ENCODE measurements around the gene EFNA5. TPM values are rescaled to one million over a fixed set of nuclear protein-coding genes. Genes with fewer than 3 reads are reported as not detected.

The EFNA5 gene
- total RNA-seq, 5 donors from 2014 or later (not counting 1 experiment from before 2014, with no cell fraction given): 0.06 to 2.6 (median 0.21) TPM; not detected in 1

DNA sequence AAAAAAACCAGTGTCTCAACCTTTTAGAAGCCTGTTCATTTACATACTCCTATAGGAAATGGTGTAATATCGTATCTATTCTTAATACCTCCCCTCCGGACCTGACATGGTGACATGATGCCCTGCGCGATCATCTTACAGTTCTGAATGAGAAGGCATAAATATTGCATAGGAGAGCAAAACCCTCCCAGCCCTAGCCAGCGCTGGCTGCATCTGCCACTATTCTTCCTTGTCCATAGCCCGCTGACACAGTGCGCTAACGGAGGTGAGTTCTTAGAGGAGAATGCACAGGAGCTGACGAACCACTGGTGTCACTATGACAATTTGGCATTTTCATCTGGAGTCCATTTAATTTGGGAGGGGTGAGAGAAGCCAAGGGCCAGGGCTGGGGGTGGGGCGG is 290.1 kb downstream of the EFNA5 start:
- CTCF ChIA-PET: no interaction called here
- no peaks in the 10 kb centered on the region for H3K36me3 Mint-ChIP-seq
- H3K4me1 Mint-ChIP-seq: no peaks in the 10 kb centered on the region
- Histone ChIP-seq H3K27ac (ENCODE audit: low read length) (no peak overlapping the region), H3K27me3 (replicated peaks in 1 of 2; ENCODE audit: control insufficient read depth in 2 of 2, extremely low read depth in 1 of 2, insufficient read depth in 2 of 2, low read length in 1 of 2) (no peaks in the 10 kb centered on the region), H3K4me3 (ENCODE audit: control insufficient read depth in 1 of 2, extremely low read depth in 1 of 2, low read length in 1 of 2) (no peak overlapping the region), H3K9me3 (no peaks in the 10 kb centered on the region), H3K4me1 (ENCODE audit: control insufficient read depth in 1 of 2, extremely low read depth in 1 of 2, insufficient read depth in 2 of 2, low read length in 2 of 2) (no peaks in the 10 kb centered on the region), H3K36me3 (ENCODE audit: control insufficient read depth in 2 of 2, extremely low read depth in 1 of 2, insufficient read depth in 1 of 2, low read length in 1 of 2) (no peaks in the 10 kb centered on the region)
- H3K4me3 Mint-ChIP-seq: no peak overlapping the region
- H3K9me3 Mint-ChIP-seq: no peaks in the 10 kb centered on the region
- H3K27ac Mint-ChIP-seq: no peak overlapping the region
- no peak for ATAC-seq (replicated peaks in 1 of 4)
- POLR2A ChIA-PET: no interaction called here
- 100% methylated on average over 4 of the region's 10 CpGs for WGBS (ENCODE audit: insufficient coverage)
- no peak for DNase-seq
- H3K27me3 Mint-ChIP-seq: peaks cover 0 to 5% of the 10 kb centered on the region in 2 donors

DNA sequence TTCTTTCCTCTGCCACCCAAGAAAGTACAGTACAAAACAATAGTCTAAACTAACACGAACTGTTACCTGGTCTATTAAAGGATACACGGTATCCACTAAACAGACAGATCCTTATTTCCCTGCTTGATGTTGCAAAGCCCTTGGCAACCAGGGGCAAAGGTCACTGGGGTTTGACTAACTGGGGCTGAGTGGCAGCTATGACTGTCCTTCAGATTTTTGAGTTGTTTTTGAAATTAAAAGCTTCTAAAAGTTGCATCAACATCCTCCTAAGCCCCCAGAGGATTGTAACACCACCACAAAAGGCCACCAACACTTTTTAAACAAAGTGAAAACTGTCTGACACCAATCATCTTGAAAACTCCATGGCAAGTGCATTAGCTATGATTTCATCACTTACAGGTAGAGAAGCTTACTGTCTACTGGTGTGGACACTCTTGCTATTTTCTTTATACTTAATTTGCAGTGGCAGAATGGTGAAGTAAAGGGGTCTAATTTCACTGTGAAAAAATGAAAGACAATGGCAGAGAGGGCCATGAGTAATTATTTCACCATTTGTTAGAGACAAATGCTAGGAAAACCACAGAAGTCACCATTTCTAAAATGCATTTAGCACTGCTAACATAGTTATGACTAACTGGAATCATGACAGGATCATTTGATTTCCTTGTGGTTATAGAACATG is 292.4 kb downstream of the EFNA5 start:
- ATAC-seq (replicated peaks in 1 of 4): no peak
- CTCF ChIA-PET: no interaction called here

GRCh38 chr5:107377277-107377609 is 293.5 kb downstream of the EFNA5 start:
- Mint-ChIP-seq H3K4me3 (no peak overlapping the region), H3K27me3 (peaks cover 0 to 5% of the 10 kb centered on the region in 2 donors), H3K27ac (no peak overlapping the region), H3K9me3 (no peaks in the 10 kb centered on the region), H3K36me3 (no peaks in the 10 kb centered on the region), H3K4me1 (no peaks in the 10 kb centered on the region)
- Histone ChIP-seq H3K4me3 (ENCODE audit: control insufficient read depth in 1 of 2, extremely low read depth in 1 of 2, low read length in 1 of 2) (no peak overlapping the region), H3K9me3 (no peaks in the 10 kb centered on the region), H3K27ac (ENCODE audit: low read length) (no peak overlapping the region), H3K4me1 (ENCODE audit: control insufficient read depth in 1 of 2, extremely low read depth in 1 of 2, insufficient read depth in 2 of 2, low read length in 2 of 2) (no peaks in the 10 kb centered on the region), H3K36me3 (ENCODE audit: control insufficient read depth in 2 of 2, extremely low read depth in 1 of 2, insufficient read depth in 1 of 2, low read length in 1 of 2) (no peaks in the 10 kb centered on the region), H3K27me3 (replicated peaks in 1 of 2; ENCODE audit: control insufficient read depth in 2 of 2, extremely low read depth in 1 of 2, insufficient read depth in 2 of 2, low read length in 1 of 2) (no peaks in the 10 kb centered on the region)
- no peak for ATAC-seq (replicated peaks in 1 of 4)
- ChIA-PET CTCF (no interaction called here), POLR2A (interaction anchor here in 1 of 2 donors (0.6 kb wide), 1 partner anchor 10 kb away, joined by 3 read pairs; no protein-coding TSS in a partner anchor)
- no CpG with 5 or more reads among the region's 5 CpGs for WGBS (ENCODE audit: insufficient coverage)
- no peak for DNase-seq

More for the DNA sequence above, 292.4 kb downstream of the EFNA5 start:
- no peak overlapping the region for H3K27ac ChIP-seq (ENCODE audit: low read length)
- no peaks in the 10 kb centered on the region for H3K27me3 ChIP-seq (replicated peaks in 1 of 2; ENCODE audit: control insufficient read depth in 2 of 2, extremely low read depth in 1 of 2, insufficient read depth in 2 of 2, low read length in 1 of 2)
- Mint-ChIP-seq H3K36me3 (no peaks in the 10 kb centered on the region), H3K4me1 (no peaks in the 10 kb centered on the region), H3K27me3 (peaks cover 0 to 5% of the 10 kb centered on the region in 2 donors), H3K4me3 (no peak overlapping the region), H3K9me3 (no peaks in the 10 kb centered on the region), H3K27ac (no peak overlapping the region)
- H3K4me3 ChIP-seq (ENCODE audit: control insufficient read depth in 1 of 2, extremely low read depth in 1 of 2, low read length in 1 of 2): no peak overlapping the region
- H3K4me1 ChIP-seq (ENCODE audit: control insufficient read depth in 1 of 2, extremely low read depth in 1 of 2, insufficient read depth in 2 of 2, low read length in 2 of 2): no peaks in the 10 kb centered on the region
- H3K9me3 ChIP-seq: no peaks in the 10 kb centered on the region
- no peaks in the 10 kb centered on the region for H3K36me3 ChIP-seq (ENCODE audit: control insufficient read depth in 2 of 2, extremely low read depth in 1 of 2, insufficient read depth in 1 of 2, low read length in 1 of 2)
- POLR2A ChIA-PET: no interaction called here
- WGBS (ENCODE audit: insufficient coverage): 100% methylated on average over 1 of the region's 2 CpGs
- DNase-seq: no peak

GRCh38 chr5:107376546-107377276 is 294.0 kb downstream of the EFNA5 start:
- no peak for ATAC-seq (replicated peaks in 1 of 4)
- WGBS (ENCODE audit: insufficient coverage): 85% methylated on average over 7 of the region's 11 CpGs
- CTCF ChIA-PET: no interaction called here
- no peak for DNase-seq
- peaks cover 0 to 5% of the 10 kb centered on the region in 2 donors for H3K27me3 Mint-ChIP-seq
- H3K27ac ChIP-seq (ENCODE audit: low read length): no peak overlapping the region
- POLR2A ChIA-PET: no interaction called here
- H3K9me3 ChIP-seq: no peaks in the 10 kb centered on the region
- H3K4me3 Mint-ChIP-seq: no peak overlapping the region
- H3K9me3 Mint-ChIP-seq: no peaks in the 10 kb centered on the region
- no peaks in the 10 kb centered on the region for H3K4me1 ChIP-seq (ENCODE audit: control insufficient read depth in 1 of 2, extremely low read depth in 1 of 2, insufficient read depth in 2 of 2, low read length in 2 of 2)
- H3K4me1 Mint-ChIP-seq: no peaks in the 10 kb centered on the region
- H3K27me3 ChIP-seq (replicated peaks in 1 of 2; ENCODE audit: control insufficient read depth in 2 of 2, extremely low read depth in 1 of 2, insufficient read depth in 2 of 2, low read length in 1 of 2): no peaks in the 10 kb centered on the region
- H3K27ac Mint-ChIP-seq: no peak overlapping the region
- H3K36me3 Mint-ChIP-seq: no peaks in the 10 kb centered on the region
- H3K36me3 ChIP-seq (ENCODE audit: control insufficient read depth in 2 of 2, extremely low read depth in 1 of 2, insufficient read depth in 1 of 2, low read length in 1 of 2): no peaks in the 10 kb centered on the region
- no peak overlapping the region for H3K4me3 ChIP-seq (ENCODE audit: control insufficient read depth in 1 of 2, extremely low read depth in 1 of 2, low read length in 1 of 2)

DNA sequence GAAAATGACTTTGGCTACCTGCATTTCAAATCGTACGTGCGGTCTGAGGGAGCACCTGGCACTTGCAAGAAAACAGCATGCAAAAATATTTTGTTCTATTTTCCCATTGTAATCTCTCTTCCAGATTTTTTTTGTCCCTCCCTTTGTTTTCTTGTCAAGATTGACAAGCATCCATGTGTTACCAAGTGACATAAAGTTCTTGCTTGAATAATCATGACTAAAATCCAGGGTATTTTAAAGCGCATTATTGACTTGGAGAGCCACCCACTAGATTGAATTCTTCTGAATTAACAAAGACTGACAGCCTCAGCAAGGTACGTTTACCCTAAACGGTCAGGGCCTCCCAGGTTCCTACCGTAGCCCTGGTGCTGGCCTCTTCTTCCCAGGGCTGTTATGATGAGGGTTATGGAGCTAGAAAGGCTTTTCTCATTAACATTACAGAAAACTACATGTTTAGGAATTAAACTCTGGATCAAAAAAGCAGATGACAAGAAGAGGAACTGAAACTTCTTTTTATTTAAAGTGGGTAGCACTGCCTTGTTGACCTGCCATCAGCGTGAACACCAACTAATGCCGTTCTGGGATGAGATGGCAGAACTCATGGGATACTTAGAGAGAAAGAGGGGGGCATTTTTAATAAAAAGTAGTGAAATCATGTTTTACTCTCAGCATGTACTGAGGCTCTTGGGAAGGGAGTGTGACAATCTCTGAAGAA is 297.0 kb downstream of the EFNA5 start:
- H3K9me3 Mint-ChIP-seq: no peaks in the 10 kb centered on the region
- Histone ChIP-seq H3K27ac (ENCODE audit: low read length) (no peak overlapping the region), H3K4me3 (ENCODE audit: control insufficient read depth in 1 of 2, extremely low read depth in 1 of 2, low read length in 1 of 2) (no peak overlapping the region), H3K9me3 (no peaks in the 10 kb centered on the region), H3K27me3 (replicated peaks in 1 of 2; ENCODE audit: control insufficient read depth in 2 of 2, extremely low read depth in 1 of 2, insufficient read depth in 2 of 2, low read length in 1 of 2) (no peaks in the 10 kb centered on the region), H3K4me1 (ENCODE audit: control insufficient read depth in 1 of 2, extremely low read depth in 1 of 2, insufficient read depth in 2 of 2, low read length in 2 of 2) (no peaks in the 10 kb centered on the region), H3K36me3 (ENCODE audit: control insufficient read depth in 2 of 2, extremely low read depth in 1 of 2, insufficient read depth in 1 of 2, low read length in 1 of 2) (no peaks in the 10 kb centered on the region)
- POLR2A ChIA-PET: no interaction called here
- CTCF ChIA-PET: no interaction called here
- peaks cover 0 to 5% of the 10 kb centered on the region in 2 donors for H3K27me3 Mint-ChIP-seq
- DNase-seq: no peak
- H3K27ac Mint-ChIP-seq: no peak overlapping the region
- no peaks in the 10 kb centered on the region for H3K4me1 Mint-ChIP-seq
- WGBS (ENCODE audit: insufficient coverage): 80% methylated on average over 5 of the region's 9 CpGs
- no peaks in the 10 kb centered on the region for H3K36me3 Mint-ChIP-seq
- H3K4me3 Mint-ChIP-seq: no peak overlapping the region
- ATAC-seq (replicated peaks in 1 of 4): no peak

DNA sequence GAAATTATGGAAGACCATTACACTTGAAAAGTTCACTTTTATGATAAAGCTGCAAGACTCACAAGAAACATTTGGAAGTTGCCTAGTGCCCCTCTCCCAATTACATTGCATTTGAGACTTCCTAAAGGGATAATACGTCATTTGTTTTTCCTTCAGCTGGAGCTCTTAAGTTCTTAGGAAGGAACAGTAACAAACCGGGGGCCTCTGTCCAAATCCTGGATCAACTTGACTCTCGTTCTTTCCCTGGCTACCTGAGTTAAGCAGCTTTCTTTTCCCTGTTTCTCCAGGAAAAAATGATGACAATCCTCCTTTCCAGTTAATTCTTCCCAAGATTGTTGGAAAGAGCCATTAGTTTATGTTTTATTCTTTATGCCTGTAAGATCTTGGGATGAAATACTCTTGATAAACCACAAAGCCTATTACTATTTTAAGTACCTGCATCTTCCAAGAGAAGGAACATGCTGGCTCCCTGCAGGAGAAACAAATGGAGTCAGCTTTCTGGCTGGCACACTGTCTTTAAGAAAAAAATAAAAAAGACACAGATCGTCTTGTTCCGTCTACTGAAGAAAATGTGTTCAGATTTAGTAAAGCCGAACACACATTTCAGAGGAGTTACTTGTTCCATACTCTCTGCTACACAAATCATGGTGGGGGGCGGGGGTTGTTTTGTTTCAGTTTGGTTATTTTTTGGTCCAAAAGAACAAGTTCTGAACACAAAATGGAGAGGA is 297.9 kb downstream of the EFNA5 start:
- H3K9me3 Mint-ChIP-seq: no peaks in the 10 kb centered on the region
- Histone ChIP-seq H3K27ac (ENCODE audit: low read length) (no peak overlapping the region), H3K36me3 (ENCODE audit: control insufficient read depth in 2 of 2, extremely low read depth in 1 of 2, insufficient read depth in 1 of 2, low read length in 1 of 2) (no peaks in the 10 kb centered on the region), H3K4me3 (ENCODE audit: control insufficient read depth in 1 of 2, extremely low read depth in 1 of 2, low read length in 1 of 2) (no peak overlapping the region), H3K4me1 (ENCODE audit: control insufficient read depth in 1 of 2, extremely low read depth in 1 of 2, insufficient read depth in 2 of 2, low read length in 2 of 2) (no peaks in the 10 kb centered on the region), H3K27me3 (replicated peaks in 1 of 2; ENCODE audit: control insufficient read depth in 2 of 2, extremely low read depth in 1 of 2, insufficient read depth in 2 of 2, low read length in 1 of 2) (no peaks in the 10 kb centered on the region), H3K9me3 (no peaks in the 10 kb centered on the region)
- ChIA-PET POLR2A (no interaction called here), CTCF (no interaction called here)
- no peak overlapping the region for H3K4me3 Mint-ChIP-seq
- no peaks in the 10 kb centered on the region for H3K4me1 Mint-ChIP-seq
- ATAC-seq (replicated peaks in 1 of 4): no peak
- no peaks in the 10 kb centered on the region for H3K36me3 Mint-ChIP-seq
- peaks cover 0 to 5% of the 10 kb centered on the region in 2 donors for H3K27me3 Mint-ChIP-seq
- 80% methylated on average over 3 of the region's 7 CpGs for WGBS (ENCODE audit: insufficient coverage)
- DNase-seq: no peak
- H3K27ac Mint-ChIP-seq: peak overlapping the region in 1 of 2 donors; percentile 39
